Measurements from ENCODE around the gene GOLGA1. TPM values are rescaled to one million over a fixed set of nuclear protein-coding genes. Genes with fewer than 3 reads are reported as not detected.
A peak's percentile ranks its signal among the peaks of the same experiment; 100 is the strongest.
"Not testable (repeated sequence)": the region's sequence is repeated elsewhere in the genome, so short reads cannot be mapped to it uniquely, and the experiment has no call there.

Gene GOLGA1
- total RNA-seq, 1 donor from 2014 or later = 19.4 TPM

- peaks cover 6% of the 10 kb centered on the region for H3K4me1 Mint-ChIP-seq (ENCODE audit: low read depth)
Observed at GRCh38 chr9:124840300-124840833, 100.5 kb downstream of the GOLGA1 start.

DNA sequence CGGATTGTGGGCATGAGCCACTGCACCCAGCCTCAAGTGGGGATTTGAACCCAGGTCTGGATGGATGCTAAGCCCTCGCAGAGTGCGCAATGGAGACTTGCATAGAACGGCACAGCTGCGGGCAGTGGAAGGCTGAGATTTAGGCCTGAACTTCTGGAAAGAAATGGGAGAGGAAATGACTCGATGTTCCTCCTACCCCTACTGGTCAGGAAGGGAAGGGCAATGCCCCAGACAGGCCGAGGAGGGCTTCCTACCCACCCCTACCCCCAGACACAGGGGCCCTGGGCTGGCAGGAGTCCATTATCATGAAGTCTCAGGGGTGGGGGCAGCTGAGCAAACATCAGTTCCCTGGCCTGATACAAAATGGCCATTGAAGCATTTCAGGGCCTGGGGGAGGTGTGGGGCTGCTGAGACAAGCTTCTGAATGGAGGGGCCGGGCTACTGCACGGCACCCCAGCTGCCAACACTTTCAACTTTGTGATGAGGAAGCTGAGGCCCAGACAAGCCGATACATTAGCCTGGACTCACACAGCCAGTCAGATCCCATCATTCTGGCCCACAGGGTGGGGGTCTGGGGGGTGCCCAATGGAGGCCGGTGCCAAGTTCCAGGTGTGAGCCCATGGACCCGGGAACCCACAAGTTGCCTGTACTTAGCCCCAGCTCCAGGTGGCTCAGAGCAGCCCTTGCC lies 101.1 kb downstream of the GOLGA1 start:
- Mint-ChIP-seq H3K9me3 (ENCODE audit: low read depth) (no peaks in the 10 kb centered on the region), H3K27ac (no peak overlapping the region), H3K36me3 (ENCODE audit: insufficient read depth) (no peaks in the 10 kb centered on the region), H3K4me3 (ENCODE audit: low read depth) (no peak overlapping the region), H3K27me3 (no peaks in the 10 kb centered on the region), H3K4me1 (ENCODE audit: low read depth) (peaks cover 6% of the 10 kb centered on the region)
- peak; percentile 64 for TF ChIP-seq CTCF (IDR thresholded peaks at IDR 0.05; ENCODE audit: unreplicated experiment)
- DNase-seq (ENCODE audit: low spot score, unreplicated experiment) = no peak

More at GRCh38 chr9:124840300-124840833, 100.5 kb downstream of the GOLGA1 start:
- peak; percentile 45 for TF ChIP-seq CTCF (IDR thresholded peaks at IDR 0.05; ENCODE audit: unreplicated experiment)
- Mint-ChIP-seq H3K9me3 (ENCODE audit: low read depth) (no peaks in the 10 kb centered on the region), H3K36me3 (ENCODE audit: insufficient read depth) (no peaks in the 10 kb centered on the region), H3K27me3 (no peaks in the 10 kb centered on the region), H3K27ac (peak overlapping the region; percentile 74), H3K4me3 (ENCODE audit: low read depth) (no peak overlapping the region)
- no peak for DNase-seq (ENCODE audit: low spot score, unreplicated experiment)

DNA sequence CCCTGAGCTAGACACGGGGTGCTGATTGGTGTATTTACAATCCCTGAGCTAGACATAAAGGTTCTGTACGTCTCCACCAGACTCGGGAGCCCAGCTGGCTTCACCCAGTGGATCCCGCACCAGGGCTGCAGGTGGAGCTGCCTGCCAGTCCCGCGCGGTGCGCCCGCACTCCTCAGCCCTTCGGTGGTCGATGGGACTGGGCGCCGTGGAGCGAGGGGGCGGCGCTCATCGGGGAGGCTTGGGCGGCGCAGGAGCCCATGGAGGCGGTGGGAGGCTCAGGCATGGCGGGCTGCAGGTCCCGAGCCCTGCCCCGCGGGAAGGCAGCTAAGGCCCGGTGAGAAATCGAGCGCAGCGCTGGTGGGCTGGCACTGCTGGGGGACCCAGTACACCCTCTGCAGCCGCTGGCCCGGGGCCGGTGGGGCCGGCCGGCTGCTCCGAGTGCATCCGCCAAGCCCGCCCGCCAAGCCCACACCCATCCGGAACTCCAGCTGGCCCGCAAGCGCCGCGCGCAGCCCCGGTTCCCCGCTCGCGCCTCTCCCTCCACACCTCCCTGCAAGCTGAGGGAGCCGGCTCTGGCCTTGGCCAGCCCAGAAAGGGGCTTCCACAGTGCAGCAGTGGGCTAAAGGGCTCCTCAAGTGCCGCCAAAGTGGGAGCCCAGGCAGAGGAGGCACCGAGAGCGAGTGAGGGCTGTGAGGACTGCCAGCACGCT lies 102.2 kb downstream of the GOLGA1 start:
- DNase-seq (ENCODE audit: low spot score, unreplicated experiment); H3K27ac Mint-ChIP-seq; H3K9me3 Mint-ChIP-seq (ENCODE audit: low read depth); H3K36me3 Mint-ChIP-seq (ENCODE audit: insufficient read depth); H3K27me3 Mint-ChIP-seq; H3K4me3 Mint-ChIP-seq (ENCODE audit: low read depth); H3K4me1 Mint-ChIP-seq (ENCODE audit: low read depth): not testable (repeated sequence)

DNA sequence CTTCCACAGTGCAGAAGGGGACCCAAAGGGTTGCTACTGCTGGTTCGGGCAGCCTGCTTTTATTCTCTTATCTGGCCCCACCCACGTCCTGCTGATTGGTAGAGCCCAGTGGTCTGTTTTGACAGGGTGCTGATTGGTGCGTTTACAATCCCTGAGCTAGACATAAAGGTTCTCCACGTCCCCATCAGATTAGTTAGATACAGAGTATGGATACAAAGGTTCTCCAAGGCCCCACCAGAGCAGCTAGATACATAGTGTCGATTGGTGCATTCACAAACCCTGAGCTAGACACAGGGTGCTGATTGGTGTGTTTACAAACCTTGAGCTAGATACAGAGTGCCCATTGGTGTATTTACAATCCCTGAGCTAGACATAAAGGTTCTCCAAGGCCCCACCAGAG lies 102.8 kb downstream of the GOLGA1 start:
- not testable (repeated sequence) for H3K9me3 Mint-ChIP-seq (ENCODE audit: low read depth); H3K4me1 Mint-ChIP-seq (ENCODE audit: low read depth); H3K36me3 Mint-ChIP-seq (ENCODE audit: insufficient read depth); H3K27me3 Mint-ChIP-seq; H3K4me3 Mint-ChIP-seq (ENCODE audit: low read depth); DNase-seq (ENCODE audit: low spot score, unreplicated experiment); H3K27ac Mint-ChIP-seq

GRCh38 chr9:124835026-124835557 lies 105.8 kb downstream of the GOLGA1 start:
- Mint-ChIP-seq H3K9me3 (ENCODE audit: low read depth) (no peaks in the 10 kb centered on the region), H3K27me3 (no peaks in the 10 kb centered on the region), H3K4me3 (ENCODE audit: low read depth) (no peak overlapping the region), H3K36me3 (ENCODE audit: insufficient read depth) (no peaks in the 10 kb centered on the region), H3K4me1 (ENCODE audit: low read depth) (peaks cover 2% of the 10 kb centered on the region), H3K27ac (no peak overlapping the region)
- DNase-seq (ENCODE audit: low spot score, unreplicated experiment) = no peak
- no peak for TF ChIP-seq CTCF (IDR thresholded peaks at IDR 0.05; ENCODE audit: unreplicated experiment)

DNA sequence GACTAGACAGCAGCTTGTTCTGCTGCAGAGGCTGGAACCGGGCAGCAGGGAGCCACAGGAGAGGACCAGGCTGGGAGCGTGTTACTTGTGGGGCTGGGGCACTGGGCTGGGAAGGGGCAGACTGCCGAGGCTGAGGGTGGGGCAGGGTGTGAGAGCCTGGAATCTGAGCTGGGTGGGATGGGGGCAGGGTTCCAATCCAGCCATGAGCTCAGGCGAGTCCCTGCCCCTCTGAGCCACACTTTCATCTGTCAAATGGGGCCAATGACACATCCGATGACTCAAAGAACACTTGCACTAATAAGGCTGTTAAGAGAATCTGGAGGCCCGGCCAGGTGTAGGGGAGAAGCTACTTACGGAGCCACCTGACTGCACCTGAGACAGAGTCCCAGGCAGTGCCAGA lies 106.3 kb downstream of the GOLGA1 start:
- Mint-ChIP-seq H3K36me3 (ENCODE audit: insufficient read depth) (no peaks in the 10 kb centered on the region), H3K27me3 (no peaks in the 10 kb centered on the region), H3K27ac (no peak overlapping the region), H3K4me1 (ENCODE audit: low read depth) (peaks cover 2% of the 10 kb centered on the region), H3K4me3 (ENCODE audit: low read depth) (no peak overlapping the region), H3K9me3 (ENCODE audit: low read depth) (no peaks in the 10 kb centered on the region)
- DNase-seq (ENCODE audit: low spot score, unreplicated experiment) = no peak
- TF ChIP-seq CTCF (IDR thresholded peaks at IDR 0.05; ENCODE audit: unreplicated experiment) = no peak
